HG03060 (cell line): ENCODE data around the gene RUNX3.
"Not testable (repeated sequence)": the region's sequence is repeated elsewhere in the genome, so short reads cannot be mapped to it uniquely, and the experiment has no call there.

Source experiments
- ATAC-seq: cut with Tn5 transposase; IDR thresholded peaks from one replicate; pipeline ENCODE4 v1.9.1; 2021; ENCODE audit warnings: low read depth, moderate number of reproducible peaks; ENCODE audit not compliant: unreplicated experiment

RUNX3 gene

GRCh38 chr1:24915816-24916602 lies 14.1 kb downstream of the RUNX3 start:
- no peak for ATAC-seq

- no peak for ATAC-seq
These were observed 15.6 kb downstream of the RUNX3 start for GRCh38 chr1:24914226-24915069.

- no peak for ATAC-seq
These were observed 16.4 kb downstream of the RUNX3 start for GRCh38 chr1:24913616-24914225.

- no peak for ATAC-seq
These were observed 16.8 kb downstream of the RUNX3 start for GRCh38 chr1:24913274-24913604.

- no peak for ATAC-seq
These were observed 17.5 kb downstream of the RUNX3 start for GRCh38 chr1:24912376-24913273.

GRCh38 chr1:24911651-24912155 lies 18.4 kb downstream of the RUNX3 start:
- ATAC-seq, result no peak

GRCh38 chr1:24910751-24911650 lies 19.1 kb downstream of the RUNX3 start:
- no peak for ATAC-seq

- ATAC-seq, result no peak
These were observed 19.9 kb downstream of the RUNX3 start for GRCh38 chr1:24910210-24910609.

GRCh38 chr1:24909388-24909898 lies 20.6 kb downstream of the RUNX3 start:
- ATAC-seq, result no peak

GRCh38 chr1:24908591-24909259 lies 21.4 kb downstream of the RUNX3 start:
- ATAC-seq, result no peak

GRCh38 chr1:24907587-24908294 lies 22.3 kb downstream of the RUNX3 start:
- not testable (repeated sequence) for ATAC-seq

GRCh38 chr1:24906760-24907490 lies 23.2 kb downstream of the RUNX3 start:
- ATAC-seq, result no peak

- ATAC-seq, result no peak
These were observed 23.9 kb downstream of the RUNX3 start for GRCh38 chr1:24905979-24906720.

GRCh38 chr1:24905355-24905978 lies 24.6 kb downstream of the RUNX3 start:
- ATAC-seq, result no peak

GRCh38 chr1:24904731-24905354 lies 25.2 kb downstream of the RUNX3 start:
- no peak for ATAC-seq
